GM18526 (cell line): ENCODE results near the gene TAGLN3.

Experiments
- POLR2A ChIP-seq: IDR thresholded peaks from 3 replicates; pipeline ENCODE4 v1.6.1; 2011; ENCODE audit not compliant: insufficient read length; ENCODE audit errors: extremely low read depth

The TAGLN3 gene

DNA sequence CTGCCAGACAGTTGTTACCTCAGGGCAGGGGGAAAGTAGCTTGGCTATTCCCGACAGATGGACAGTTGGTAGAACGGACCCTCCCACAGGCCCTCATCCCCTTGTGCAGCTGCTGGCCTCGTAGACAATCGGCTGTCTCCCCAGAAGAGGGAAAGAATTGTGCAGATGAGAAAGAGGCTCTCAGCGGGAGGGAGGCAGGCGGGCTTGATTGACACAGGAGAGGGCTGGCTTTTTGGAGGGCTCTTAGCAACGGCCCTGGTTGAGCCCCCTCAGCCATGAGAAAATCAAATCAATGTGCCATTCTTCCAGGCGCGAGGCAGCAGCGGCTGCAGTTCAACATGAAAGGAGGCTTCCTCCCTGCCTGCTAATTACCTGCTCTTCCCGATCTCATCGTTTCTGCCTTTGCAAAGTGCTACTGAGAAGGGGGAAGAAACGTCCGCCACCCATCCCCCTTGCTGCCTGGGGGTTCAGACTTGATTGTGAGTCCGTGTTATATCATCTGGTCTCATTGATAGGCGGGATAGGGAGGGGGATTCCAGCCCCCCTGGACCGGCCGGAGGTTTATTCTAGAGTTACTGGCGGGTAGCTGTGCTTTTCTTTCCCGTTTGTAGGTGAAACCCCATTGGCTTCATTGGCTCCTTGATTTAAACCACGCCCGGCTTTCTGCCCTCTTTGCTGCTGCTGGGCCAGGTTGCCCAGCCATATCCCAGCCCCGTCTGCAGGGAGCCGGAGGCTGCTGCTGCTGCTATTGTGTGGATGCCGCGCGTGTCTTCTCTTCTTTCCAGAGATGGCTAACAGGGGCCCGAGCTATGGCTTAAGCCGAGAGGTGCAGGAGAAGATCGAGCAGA lies at the start of gene TAGLN3:
Gene TAGLN3 (plus strand): TSS at position 287 of the 848 bp plus-strand sequence. CDS start 501 bp downstream, at position 788.
- no peak for TF ChIP-seq POLR2A

DNA sequence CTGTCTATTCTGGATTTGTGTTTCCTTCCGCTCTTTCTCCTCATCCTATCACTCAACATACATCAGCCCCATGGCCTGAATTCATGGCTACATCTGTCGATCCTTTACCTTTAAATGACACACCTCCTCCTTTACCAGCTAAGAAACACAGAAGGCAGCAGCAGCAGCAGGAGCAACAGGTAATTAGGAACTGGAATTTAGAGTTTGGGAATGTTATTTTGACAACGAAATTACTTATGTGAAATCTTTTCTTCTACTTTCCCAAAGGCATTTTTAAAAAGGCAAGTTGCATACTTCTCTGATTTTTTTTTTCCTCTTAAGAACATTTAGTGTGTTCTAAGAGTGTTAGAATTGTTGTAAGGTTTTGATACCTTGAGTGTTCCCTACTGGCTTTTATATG lies 49.0 kb upstream of the TAGLN3 start:
- no peak for TF ChIP-seq POLR2A

DNA sequence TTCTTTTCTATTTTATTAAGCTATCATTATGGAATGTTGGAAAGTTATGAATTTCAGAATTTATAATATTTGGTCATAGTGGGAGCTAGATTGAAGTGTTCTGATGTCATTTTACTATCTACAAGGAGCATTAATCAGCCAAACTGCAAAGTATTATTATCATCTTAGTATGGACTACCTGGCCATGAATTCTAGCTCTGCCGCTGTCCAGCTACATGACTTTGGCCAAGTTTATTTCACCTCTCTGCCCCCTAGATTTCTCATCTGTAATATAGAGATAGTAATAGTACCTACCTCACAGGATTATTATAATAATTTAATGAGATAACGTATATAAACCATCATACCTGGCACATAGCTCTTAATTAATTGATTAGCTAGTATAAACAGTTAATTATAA lies 47.7 kb upstream of the TAGLN3 start:
- no peak for TF ChIP-seq POLR2A

DNA sequence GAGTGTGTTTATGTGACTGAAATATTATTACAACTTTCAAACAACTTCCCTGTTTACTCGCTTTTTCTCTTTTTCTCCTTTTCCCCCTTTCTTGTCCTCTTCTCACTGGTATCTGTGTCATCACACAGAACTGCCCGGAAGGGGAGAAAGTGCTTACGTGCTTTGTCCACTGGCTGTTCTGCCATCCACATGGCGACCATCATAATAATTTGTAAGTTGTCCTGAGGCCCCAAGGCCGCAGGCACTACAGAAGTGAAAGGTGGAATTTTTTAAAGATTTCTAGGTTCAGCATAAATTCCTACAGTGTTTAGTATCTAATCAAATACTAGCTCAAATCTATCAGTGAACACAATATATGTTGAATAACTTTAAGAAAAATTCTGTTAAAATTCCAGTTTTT lies 46.6 kb upstream of the TAGLN3 start:
- no peak for TF ChIP-seq POLR2A

DNA sequence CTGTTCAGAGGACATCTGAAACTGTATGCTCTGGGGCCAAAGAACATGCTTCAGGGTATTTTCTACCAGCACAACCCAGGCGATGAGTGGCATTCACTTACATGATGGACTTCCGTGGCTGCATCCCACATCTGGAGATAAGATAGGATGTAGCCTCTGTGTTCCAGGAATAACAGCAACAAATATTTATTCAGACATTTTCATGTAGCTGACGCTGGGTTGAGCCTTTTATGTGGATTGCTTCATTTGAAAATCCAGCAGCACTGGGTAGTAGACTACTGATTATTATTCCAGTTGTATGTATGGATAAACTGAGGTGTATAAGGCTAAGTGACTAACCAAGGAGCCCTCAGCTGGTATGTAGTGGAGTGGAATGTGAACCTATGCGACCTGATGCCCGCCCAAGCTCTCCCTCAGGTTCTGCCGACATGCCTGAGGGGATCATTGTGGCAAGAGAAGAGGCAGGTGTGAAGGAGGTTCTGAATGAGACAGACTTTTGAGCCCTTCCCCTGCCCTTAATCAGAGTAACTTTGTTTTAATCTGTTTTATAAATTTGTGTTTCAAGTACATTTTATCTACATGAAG lies 45.8 kb upstream of the TAGLN3 start:
- no peak for TF ChIP-seq POLR2A

DNA sequence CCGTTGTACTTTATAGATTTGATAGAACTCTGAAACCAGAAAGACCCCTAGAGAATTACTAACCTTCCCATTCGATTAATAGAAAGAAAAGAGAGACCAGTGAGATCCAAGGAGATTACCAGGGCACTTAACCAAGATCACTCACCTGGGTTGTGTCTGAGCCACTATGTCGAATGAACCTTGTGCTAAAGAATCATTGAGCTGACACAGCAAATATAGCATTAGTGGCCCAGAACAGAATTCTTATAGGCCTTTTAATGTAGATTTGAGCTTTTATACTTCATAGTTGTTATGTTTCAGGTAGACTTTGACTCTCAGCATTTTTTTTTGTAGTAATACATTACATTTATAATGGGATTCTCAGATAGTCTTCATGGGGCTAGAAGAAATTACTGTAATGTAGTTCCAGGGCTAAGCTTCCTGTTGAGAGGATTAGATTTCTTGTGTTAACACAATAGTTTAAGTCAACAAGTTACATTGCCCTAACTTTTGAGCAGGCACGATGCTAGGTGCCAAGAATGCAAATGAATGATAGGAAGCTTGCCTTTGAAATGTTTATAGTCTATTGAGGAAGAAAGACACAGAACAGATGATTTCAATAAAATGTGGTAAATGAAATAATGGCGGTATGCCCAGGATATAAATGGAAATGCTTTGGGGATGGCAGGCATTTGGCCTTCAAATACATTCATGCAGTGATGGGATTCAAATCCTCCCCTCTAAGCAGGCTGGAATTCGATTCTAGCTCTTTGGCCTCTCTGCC lies 44.3 kb upstream of the TAGLN3 start:
- no peak for TF ChIP-seq POLR2A

DNA sequence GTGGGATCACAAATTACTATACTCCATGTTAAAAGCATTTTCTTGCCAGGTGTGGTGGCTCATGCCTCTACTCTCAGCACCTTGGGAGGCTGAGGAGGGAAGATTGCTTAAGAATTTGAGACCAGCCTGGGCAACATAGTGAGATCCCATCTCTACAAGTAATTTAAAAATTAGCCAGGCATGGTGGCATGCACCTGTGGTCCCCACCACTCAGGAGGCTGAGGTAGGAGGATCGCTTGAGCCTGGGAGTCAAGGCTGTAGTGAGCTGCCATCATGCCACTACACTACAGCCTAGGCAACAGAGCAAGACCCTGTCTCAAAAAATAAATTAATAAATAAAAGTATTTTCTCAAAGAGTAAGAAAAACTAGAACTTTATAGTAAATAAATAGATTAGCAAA lies 42.8 kb upstream of the TAGLN3 start:
- TF ChIP-seq POLR2A: no peak

DNA sequence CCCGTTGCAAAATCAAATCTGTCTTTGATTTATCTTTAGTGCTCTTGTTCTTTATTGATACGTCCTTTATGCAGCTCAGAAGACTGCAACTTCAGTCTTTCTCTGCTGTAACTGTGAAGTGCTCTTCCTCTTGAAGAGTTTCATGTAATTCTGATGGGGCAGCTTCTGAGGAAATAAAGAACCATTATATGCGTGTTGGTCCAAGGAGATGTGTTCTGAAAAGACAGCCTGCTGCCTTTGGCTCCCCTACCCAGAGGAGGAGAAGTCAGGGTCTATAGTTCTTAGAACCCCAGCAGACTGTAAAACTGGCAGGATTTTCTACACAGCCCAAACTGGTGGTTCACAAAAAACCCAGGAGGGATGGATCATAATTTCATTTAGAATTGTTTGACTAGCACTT lies 42.3 kb upstream of the TAGLN3 start:
- no peak for TF ChIP-seq POLR2A

DNA sequence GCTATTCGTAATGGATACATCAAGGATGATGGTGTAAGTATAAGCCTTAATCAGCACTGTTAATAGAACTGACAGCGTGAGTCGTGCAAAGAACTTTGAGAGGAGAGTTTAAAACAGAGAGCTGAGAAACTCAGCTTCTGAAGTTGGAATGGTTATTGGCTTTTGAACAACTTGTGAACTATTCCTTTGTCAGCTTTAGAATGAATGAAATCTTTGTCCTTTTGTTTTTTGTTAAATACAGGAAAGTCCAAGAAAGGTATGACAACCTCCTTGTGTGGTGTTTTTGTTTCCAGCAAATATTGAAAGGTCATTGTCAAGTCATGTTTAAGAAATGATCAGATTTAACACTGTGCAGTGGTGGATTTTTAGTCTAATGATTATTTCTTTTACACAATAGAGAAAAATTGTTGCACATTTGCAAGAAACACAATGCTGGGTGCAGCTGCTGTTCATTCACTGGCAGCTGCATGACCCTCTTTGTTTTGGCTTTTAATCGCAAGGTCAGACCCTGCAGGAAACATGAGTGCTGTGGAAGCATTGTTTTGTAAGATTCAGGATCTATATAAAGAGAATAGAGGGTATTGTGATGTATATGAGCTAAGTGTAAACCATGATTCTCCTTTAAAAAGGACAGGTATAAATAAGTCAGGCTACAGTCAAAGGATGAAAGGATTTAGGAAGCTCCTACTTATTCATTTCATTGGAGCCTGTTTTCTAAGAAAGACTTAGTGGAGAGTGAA lies 41.6 kb upstream of the TAGLN3 start:
- TF ChIP-seq POLR2A: no peak

DNA sequence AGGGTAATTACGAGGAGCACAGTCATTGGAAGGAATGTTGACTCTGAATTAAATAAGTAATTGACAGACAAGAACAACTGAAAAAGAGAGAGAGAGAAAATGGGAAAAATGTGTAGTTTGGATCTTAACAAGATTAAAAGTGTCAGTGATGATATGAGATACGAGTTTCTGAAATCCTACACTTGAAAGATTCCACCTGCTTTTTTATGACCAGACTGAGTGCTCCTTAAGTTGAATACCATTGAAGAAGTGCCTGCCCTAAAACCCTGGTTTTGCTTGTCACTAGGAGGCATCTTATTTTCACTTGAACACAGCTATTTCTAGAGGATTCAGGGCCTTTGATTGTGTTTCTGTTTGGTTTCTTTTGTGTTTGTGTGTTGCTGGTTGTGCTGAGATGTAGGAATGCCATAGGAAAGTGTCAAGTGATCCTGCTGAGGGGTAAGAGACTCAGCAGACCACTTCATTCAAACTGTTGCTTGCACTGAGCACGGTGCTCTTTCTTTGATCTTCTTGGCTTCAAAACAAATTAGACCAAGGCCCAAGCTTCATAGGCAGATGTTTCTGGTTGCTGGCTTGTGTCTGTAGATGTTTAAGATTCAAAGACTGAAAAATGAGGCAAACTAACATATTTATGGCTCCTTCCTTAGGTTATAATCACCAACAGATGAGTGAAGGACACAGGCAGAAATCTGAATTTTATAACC lies 37.1 kb upstream of the TAGLN3 start:
- no peak for TF ChIP-seq POLR2A

DNA sequence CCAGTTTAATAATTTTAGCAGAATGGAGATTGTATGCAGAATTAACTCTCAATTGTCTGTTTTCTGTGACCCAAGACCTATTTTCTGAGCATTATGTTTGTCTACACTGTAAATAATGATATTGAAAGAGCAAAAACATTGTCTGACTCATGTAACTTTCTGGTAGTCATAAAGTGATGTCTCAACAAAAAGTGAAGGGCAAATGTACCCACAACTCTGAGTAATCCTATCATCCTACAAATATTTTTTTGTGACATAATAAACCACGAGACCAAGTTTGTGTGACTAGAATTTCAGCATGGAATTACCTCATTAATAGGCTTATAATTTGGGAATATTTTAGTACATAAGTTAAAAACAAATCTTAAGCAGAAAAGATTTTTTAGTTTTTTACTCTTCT lies 35.3 kb upstream of the TAGLN3 start:
- TF ChIP-seq POLR2A: no peak

DNA sequence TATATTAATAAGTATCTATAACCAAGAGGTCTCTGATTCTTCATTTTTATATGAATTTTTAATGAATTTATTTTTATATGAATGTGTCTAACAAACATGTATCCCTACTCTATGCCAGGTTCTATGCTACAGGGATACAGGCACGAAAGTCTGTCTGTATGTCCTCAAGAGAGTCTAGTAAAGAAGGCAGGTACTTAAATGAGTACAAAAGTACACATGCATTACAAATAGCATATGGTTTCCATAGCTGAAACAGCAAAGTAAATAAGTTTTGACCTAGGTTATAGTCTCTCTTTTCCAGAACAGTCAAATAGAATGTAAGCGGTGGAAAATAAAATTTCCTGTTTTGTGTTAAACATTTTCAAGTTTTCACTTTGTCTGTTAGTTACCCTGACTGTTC lies 33.2 kb upstream of the TAGLN3 start:
- TF ChIP-seq POLR2A: no peak

DNA sequence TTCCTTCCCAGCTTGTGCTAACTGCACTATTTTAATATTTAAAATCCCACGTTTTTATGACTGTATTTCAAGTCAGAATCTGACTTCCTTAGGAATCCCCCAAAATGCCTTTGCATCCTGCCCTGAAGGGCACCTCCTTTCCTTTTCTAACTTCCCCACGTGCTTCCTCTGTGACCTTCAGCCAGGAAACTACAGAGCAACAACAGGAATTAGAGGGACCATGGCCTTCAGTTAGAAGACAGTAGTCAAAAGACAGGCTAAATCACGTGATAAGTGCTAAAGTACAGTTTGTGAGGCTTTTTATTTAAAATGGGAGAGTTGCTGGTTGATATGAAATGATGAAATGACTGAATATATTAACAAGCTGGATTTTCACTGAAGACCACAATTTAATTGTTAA lies 31.7 kb upstream of the TAGLN3 start:
- no peak for TF ChIP-seq POLR2A

DNA sequence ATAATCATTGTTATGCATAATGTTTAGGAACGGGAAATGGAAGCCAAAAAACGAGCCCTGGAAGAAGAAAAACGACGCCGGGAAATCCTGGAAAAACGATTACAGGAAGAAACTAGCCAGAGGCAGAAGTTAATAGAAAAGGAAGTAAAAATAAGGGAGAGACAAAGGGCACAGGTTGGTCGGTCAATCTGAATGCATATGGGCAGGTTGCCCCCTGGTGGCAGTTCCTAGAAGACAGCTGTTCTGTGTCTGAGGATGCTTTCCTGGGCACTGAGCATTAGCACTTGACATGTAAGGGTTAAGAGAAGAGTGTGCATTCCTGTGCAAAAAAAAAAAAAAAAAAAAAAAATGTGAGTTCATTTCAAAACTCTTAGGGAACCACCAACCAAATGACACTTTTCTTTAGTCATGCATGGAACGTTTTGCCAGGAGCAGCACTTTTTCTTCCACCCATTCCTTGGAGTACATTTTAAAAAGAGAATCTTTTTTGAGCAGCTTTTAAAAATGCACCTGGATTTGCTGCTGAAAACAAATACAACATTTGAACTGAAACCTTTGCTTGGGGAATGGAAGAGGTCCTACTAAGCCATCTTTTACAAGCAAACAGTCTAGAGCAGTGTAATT lies 31.0 kb upstream of the TAGLN3 start:
- TF ChIP-seq POLR2A: no peak
